22Rv1 (cell line): Measurements from ENCODE around the gene ZNF814.

Source experiments
- CTCF ChIP-seq: fragments of 450-650 bp; IDR thresholded peaks from 2 replicates; pipeline ENCODE4 v1.5.1; 2017; ENCODE audit warnings: mild to moderate bottlenecking
- ZFX ChIP-seq: fragments of 450-650 bp; IDR thresholded peaks from 2 replicates; pipeline ENCODE4 v1.6.1; 2017; ENCODE audit warnings: antibody characterized with exemption, borderline replicate concordance

- TF ChIP-seq CTCF (no peak), ZFX (no peak)
Observed at GRCh38 chr19:57934820-57935665, 46.2 kb upstream of the ZNF814 start, which contains the start of gene ZNF418.
